ENCODE measurements around the gene RAPGEFL1.

DNA sequence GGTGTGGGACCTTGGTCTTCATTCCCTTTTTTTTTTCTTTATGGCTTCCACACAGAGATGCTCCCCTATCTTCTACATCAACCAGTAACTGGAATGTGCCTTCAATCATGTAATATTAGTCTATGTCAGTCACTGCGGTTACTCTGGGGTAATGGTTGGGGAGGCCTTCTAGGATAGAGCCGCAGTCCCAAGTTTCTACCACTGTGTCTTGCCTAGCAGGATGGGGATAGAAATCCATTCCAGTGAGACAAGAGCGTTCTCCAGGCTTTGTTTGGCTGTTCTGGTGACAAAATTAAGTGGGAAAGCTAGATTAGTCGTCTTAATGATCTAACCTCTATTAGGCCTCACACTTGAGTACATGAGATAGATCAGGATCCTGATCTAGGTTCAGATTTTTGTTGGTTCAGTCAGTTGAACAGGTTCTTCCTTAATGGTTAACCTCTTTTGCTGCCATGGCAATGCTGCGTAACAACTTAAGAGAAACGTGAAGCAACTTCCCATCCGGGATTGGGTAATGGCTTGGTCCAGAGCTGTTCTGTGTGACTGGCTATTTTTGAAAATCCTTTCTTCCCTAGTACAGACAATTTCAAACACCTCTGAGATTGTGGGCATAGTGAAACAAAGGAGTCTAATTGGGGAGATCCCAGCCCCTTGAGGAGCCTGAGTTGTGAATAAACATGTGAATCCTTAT lies 46.8 kb upstream of the RAPGEFL1 start:
- no peak for TF ChIP-seq EZH2 (IDR thresholded peaks at IDR 0.05; ENCODE audit: borderline replicate concordance, low read depth, low read length, severe bottlenecking)
- no peak for TF ChIP-seq POLR2AphosphoS5 (IDR thresholded peaks at IDR 0.05; ENCODE audit: insufficient read depth, low read depth, low read length)
- TF ChIP-seq FOS (IDR thresholded peaks at IDR 0.05; ENCODE audit: borderline replicate concordance, insufficient read depth, low read length) = no peak
- TF ChIP-seq, protein P1, sequence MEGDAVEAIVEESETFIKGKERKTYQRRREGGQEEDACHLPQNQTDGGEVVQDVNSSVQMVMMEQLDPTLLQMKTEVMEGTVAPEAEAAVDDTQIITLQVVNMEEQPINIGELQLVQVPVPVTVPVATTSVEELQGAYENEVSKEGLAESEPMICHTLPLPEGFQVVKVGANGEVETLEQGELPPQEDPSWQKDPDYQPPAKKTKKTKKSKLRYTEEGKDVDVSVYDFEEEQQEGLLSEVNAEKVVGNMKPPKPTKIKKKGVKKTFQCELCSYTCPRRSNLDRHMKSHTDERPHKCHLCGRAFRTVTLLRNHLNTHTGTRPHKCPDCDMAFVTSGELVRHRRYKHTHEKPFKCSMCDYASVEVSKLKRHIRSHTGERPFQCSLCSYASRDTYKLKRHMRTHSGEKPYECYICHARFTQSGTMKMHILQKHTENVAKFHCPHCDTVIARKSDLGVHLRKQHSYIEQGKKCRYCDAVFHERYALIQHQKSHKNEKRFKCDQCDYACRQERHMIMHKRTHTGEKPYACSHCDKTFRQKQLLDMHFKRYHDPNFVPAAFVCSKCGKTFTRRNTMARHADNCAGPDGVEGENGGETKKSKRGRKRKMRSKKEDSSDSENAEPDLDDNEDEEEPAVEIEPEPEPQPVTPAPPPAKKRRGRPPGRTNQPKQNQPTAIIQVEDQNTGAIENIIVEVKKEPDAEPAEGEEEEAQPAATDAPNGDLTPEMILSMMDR (IDR thresholded peaks at IDR 0.05; ENCODE audit: extremely low read depth in 1 of 2, insufficient read depth in 1 of 2, low read depth in 1 of 2, low read length in 2 of 2) = no peak
- no peak for TF ChIP-seq POLR2A (IDR thresholded peaks at IDR 0.05; ENCODE audit: low read depth, low read length)

Data from endothelial cell of umbilical vein (primary cell).